Uterus (tissue), 2 donors: ENCODE results near the gene ASTN1.

Source experiments
- CTCF ChIP-seq, 4 experiments: fragments of 200-600 bp in 2 of 4; fragments of 450-650 bp in 2 of 4; sonication (generic) in 2 of 4; IDR thresholded peaks; one replicate each; pipeline ENCODE4 v1.5.1; 2016 to 2019; ENCODE audit warnings: antibody characterized with exemption in 4 of 4, mild to moderate bottlenecking in 2 of 4, moderate library complexity in 1 of 4
- POLR2A ChIP-seq, 2 donors: fragments of 450-650 bp; IDR thresholded peaks; one replicate each; pipeline ENCODE4 v1.6.1; 2016; ENCODE audit warnings: antibody characterized with exemption in 2 of 2, mild to moderate bottlenecking in 1 of 2, moderate library complexity in 1 of 2

GRCh38 chr1:177045151-177045550 lies 119.4 kb downstream of the ASTN1 start:
- no peak for TF ChIP-seq CTCF (IDR thresholded peaks at IDR 0.05)
- no peak for TF ChIP-seq POLR2A (IDR thresholded peaks at IDR 0.05)
